GM12874 (cell line): ENCODE measurements around the gene ALOX12.

Experiments
- TF ChIP-seq, protein P1 (sequence below): IDR thresholded peaks from 2 replicates; pipeline ENCODE4 v1.5.1; 2011; ENCODE audit warnings: low read depth, mild to moderate bottlenecking, control low read depth, low read length, moderate library complexity; ENCODE audit not compliant: insufficient read depth

ALOX12 gene

DNA sequence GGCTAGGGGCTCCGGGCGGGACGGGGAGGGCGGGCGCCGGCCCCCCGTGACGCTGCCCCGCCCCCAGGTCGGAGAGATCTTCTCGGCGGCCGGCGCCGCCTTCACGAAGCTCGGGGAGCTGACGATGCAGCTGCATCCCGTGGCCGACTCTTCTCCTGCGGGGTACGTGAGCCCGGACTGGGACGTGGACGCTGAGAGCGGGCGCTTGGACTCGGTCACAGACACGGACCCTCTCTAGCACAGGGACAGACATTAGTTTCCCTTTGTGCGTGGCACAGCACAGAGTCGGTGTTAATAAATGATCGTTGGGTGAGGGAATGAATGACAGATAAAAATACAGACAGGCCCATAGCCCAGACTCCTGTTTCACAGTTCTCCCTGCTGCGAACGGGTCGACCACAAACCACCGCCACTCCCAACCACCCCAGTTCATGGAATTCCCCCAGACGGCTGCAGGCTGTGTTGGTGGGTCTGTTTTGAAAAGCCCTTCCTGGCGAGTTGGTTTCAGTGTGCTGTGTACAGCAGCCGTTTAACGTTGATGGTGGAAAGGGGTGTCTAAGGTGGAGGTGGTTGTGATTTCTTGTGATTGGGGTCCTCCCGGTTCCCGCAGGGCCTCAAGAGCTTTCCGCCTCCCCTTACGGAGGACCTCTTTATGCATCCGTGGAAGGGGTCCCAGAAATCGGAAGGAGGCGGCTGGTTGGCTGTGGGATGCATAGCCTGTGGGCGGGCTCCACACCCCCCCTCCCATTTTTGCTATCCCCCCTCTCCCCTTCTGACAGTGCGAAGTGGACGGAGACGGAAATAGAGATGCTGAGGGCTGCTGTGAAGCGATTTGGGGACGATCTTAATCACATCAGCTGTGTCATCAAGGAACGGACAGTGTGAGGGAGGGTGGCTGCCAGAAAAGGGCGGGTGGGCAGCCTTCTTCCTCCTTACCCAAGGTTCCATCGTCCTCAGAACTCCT lies 19.4 kb downstream of the ALOX12 start:
- TF ChIP-seq, protein P1, sequence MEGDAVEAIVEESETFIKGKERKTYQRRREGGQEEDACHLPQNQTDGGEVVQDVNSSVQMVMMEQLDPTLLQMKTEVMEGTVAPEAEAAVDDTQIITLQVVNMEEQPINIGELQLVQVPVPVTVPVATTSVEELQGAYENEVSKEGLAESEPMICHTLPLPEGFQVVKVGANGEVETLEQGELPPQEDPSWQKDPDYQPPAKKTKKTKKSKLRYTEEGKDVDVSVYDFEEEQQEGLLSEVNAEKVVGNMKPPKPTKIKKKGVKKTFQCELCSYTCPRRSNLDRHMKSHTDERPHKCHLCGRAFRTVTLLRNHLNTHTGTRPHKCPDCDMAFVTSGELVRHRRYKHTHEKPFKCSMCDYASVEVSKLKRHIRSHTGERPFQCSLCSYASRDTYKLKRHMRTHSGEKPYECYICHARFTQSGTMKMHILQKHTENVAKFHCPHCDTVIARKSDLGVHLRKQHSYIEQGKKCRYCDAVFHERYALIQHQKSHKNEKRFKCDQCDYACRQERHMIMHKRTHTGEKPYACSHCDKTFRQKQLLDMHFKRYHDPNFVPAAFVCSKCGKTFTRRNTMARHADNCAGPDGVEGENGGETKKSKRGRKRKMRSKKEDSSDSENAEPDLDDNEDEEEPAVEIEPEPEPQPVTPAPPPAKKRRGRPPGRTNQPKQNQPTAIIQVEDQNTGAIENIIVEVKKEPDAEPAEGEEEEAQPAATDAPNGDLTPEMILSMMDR: no peak

DNA sequence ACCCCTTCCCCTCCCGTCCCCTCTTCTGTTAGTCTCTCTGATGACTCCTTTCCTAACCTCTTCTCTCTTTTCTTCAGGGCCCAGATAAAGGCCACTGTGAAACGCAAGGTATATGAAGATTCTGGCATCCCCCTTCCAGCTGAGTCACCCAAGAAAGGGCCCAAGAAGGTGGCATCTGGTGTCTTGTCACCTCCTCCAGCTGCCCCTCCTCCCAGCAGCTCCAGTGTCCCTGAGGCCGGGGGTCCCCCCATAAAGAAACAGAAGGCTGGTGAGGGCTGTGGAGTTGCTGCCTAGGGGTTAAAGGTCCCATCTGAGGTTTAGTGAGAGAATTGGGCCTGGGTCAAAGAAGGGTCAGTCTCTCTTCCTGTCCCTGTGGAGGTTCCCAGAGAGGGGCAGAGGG lies 20.6 kb downstream of the ALOX12 start:
- TF ChIP-seq, protein P1: no peak

DNA sequence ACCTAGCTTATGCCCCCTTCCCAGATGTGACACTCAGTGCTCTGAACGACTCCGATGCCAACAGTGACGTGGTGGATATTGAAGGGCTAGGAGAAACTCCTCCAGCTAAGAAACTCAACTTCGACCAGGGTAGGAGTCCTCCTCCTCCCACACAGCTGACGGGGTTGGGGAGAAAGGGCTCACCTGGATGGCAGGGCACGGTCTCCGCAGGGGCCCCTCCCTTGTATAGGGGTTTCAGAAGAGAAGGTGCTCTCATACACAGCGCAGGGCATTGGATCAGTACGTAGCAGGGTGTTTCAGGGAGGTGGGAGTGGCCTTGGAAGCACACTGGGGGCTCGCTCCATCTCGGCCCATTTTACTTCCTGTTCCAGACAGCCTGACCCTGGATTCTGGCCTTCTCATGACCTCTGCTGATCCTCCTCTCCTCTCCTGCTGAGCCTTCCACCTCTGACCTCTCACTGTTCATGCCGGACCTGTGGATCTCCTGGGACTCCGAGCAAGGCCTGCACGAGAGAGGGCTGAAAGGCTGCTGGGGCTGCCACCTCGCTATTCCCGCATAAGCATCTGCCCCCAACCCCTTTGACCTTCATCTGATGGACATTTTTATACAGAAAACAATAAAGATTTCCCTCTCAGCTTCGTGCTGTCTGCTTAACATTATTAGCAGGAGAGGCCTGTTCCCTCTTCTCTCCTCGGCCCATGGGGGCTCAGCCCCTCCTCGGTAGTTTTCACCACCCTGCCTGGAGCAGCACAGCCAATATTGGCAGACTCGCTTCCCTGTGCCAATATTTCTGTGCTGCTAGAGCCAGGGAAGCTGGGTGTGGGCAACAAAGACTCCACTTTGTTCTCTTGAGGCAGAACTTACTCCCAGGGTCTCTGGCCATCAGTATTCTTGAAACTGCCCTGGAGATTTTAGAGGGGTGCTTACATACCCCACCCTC lies 21.3 kb downstream of the ALOX12 start:
- TF ChIP-seq, protein P1: no peak

DNA sequence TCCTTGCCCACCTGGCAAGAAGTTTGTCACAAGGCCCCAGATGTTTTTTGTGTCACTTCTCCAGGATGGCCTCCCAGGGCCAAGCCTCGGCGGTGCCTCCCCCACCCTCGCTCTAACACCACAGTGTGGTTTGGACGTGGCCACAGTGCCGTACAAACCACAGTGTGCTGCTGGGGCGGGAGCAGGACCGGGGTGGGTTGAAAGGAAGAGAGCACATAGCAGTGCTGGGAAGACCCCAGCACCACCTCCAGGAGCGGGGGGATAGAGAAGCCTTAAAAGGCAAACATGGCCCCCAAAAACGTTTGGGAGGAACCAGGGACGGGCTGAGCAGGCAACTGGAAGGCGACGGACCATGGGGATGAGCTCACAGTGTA lies 22.0 kb downstream of the ALOX12 start:
- TF ChIP-seq, protein P1: no peak

DNA sequence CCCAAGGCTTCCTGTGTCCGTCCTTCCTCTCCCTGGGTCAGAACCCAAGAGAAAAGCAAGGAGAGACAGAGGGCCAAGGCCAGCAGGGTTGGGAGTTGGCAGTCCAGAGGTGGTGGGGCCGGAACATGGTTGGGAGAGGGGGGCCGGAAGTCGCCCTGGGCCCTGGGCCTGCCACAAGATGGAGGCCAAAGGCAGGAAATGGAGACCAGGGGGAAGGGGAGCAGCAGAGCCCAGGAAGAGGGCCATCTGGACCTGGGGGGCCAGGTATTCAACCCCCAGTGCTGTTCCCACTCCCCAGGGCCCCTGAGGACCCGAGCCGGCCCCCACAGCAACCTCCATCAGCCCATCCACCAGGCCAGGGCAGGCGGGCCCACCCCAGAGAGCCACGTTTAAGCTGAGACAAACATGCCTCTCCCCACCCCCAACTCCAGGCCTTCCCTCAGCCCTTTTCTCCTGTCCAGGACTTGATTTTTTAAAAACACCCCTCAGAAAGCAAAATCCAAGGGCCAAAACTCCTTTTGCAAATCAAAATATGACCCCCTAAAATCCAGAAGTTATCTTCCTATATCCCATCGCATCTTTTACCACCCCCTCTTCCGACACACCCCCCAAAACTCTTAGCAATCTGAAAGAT lies 22.6 kb downstream of the ALOX12 start:
- TF ChIP-seq, protein P1: no peak

DNA sequence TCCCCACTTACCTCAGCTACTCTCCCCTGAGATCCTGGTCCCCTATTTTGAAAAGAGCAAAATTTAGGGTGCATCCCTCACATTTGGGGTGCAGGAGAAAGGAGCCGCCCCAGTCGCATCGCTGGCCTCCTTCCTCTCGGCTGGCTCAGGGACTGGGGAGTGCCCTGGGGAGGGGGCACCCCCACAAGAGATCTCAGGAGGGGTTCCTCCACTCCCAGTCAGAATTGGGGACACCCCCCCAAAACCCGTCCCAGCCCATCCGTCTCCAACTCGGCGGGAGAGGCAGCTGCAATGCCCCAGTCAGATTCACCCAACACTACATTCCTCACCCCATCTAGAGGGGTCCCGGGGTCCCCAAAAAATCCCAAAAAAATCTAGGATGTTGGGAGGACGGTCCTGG lies 23.5 kb downstream of the ALOX12 start:
- TF ChIP-seq, protein P1: no peak

DNA sequence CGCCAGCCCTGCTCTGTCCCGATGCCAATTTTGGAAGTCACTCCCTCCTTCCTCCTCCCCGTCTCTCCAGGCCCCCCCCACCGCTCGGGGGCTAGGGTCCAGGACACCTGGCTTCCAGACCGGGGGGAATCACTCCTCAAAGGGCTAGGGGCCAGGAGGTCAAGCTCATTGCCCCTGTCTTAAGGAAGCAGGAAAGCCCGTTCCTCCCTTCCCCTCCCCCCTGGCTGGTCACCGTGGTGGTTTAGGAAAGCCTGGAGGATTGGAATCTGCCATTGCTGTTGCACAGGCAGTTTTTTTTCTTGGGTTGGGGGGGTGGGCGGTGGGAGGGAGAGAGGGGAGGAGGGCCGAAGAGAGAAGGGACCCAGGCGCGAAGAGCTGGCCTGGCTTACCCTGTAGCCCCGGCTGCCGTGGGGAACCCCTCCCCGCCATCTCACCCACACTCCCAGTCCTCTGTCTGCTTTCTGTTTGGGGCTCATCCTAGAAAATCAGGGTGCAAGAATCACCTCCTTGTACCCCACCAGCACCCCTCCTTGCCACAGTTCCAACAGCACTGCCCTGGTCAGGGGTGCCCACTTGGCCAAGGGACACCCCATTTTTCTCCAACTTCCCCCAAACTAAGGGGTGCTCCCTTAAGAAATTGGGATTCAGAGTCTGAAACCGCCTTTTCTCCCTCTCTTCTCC lies 24.1 kb downstream of the ALOX12 start:
- TF ChIP-seq, protein P1: no peak
